ENCODE measurements around the gene GSX1. TPM values are rescaled to one million over a fixed set of nuclear protein-coding genes. Genes with fewer than 3 reads are reported as not detected.

Gene GSX1
- total RNA-seq, 1 experiment from 2014 or later = not detected

- Mint-ChIP-seq H3K27ac (ENCODE audit: low read depth, unreplicated experiment) (no peak overlapping the region), H3K4me1 (ENCODE audit: insufficient read depth, unreplicated experiment) (no peaks in the 10 kb centered on the region), H3K4me3 (ENCODE audit: unreplicated experiment) (no peak overlapping the region), H3K36me3 (ENCODE audit: insufficient read depth, unreplicated experiment) (no peaks in the 10 kb centered on the region), H3K9me3 (ENCODE audit: unreplicated experiment) (no peaks in the 10 kb centered on the region), H3K27me3 (ENCODE audit: insufficient read depth, unreplicated experiment) (peaks cover 20% of the 10 kb centered on the region)
- DNase-seq (ENCODE audit: unreplicated experiment) = no peak
- TF ChIP-seq CTCF (IDR thresholded peaks at IDR 0.05; ENCODE audit: unreplicated experiment) = no peak
- BruUV-seq (replicated peaks) = no TSS peak
- ChIA-PET CTCF (no interaction called here), POLR2A (no interaction called here)
- intact Hi-C loops (cut with micrococcal nuclease) = no loop called here
Measured at GRCh38 chr13:27751953-27752532, 40.2 kb upstream of the GSX1 start.

- no peak for DNase-seq (ENCODE audit: unreplicated experiment)
- no peak overlapping the region for H3K27ac Mint-ChIP-seq (ENCODE audit: low read depth, unreplicated experiment)
- no peaks in the 10 kb centered on the region for H3K36me3 Mint-ChIP-seq (ENCODE audit: insufficient read depth, unreplicated experiment)
- ChIA-PET POLR2A (interaction anchor here (0.7 kb wide), 1 partner anchor 55 kb away, joined by 3 read pairs; no protein-coding TSS in a partner anchor), CTCF (no interaction called here)
- no peak overlapping the region for H3K4me3 Mint-ChIP-seq (ENCODE audit: unreplicated experiment)
- no peaks in the 10 kb centered on the region for H3K4me1 Mint-ChIP-seq (ENCODE audit: insufficient read depth, unreplicated experiment)
- intact Hi-C loops (cut with micrococcal nuclease) = no loop called here
- H3K9me3 Mint-ChIP-seq (ENCODE audit: unreplicated experiment) = no peaks in the 10 kb centered on the region
- no peak for TF ChIP-seq CTCF (IDR thresholded peaks at IDR 0.05; ENCODE audit: unreplicated experiment)
- no peaks in the 10 kb centered on the region for H3K27me3 Mint-ChIP-seq (ENCODE audit: insufficient read depth, unreplicated experiment)
- no TSS peak for BruUV-seq (replicated peaks)
Measured at GRCh38 chr13:27765650-27766049, 26.6 kb upstream of the GSX1 start.

- no peaks in the 10 kb centered on the region for H3K9me3 Mint-ChIP-seq (ENCODE audit: unreplicated experiment)
- peak; percentile 45 for TF ChIP-seq CTCF (IDR thresholded peaks at IDR 0.05; ENCODE audit: unreplicated experiment)
- intact Hi-C loops (cut with micrococcal nuclease) = loop anchor here (1.0 to 10.0 kb wide), 3 partner anchors 55 to 211 kb away; no protein-coding TSS in a partner anchor
- ChIA-PET CTCF (interaction anchor here (0.6 to 8.3 kb wide), 22 partner anchors 9 to 399 kb away, joined by 3 to 118 read pairs (median 4); no protein-coding TSS in a partner anchor), POLR2A (interaction anchor here (0.8 to 1.9 kb wide), 4 partner anchors 10 to 57 kb away, joined by 4 to 6 read pairs (median 4); no protein-coding TSS in a partner anchor)
- DNase-seq (ENCODE audit: unreplicated experiment) = peak; percentile 66
- H3K4me3 Mint-ChIP-seq (ENCODE audit: unreplicated experiment) = no peak overlapping the region
- no peak overlapping the region for H3K27ac Mint-ChIP-seq (ENCODE audit: low read depth, unreplicated experiment)
- H3K27me3 Mint-ChIP-seq (ENCODE audit: insufficient read depth, unreplicated experiment) = no peaks in the 10 kb centered on the region
- no TSS peak for BruUV-seq (replicated peaks)
- H3K4me1 Mint-ChIP-seq (ENCODE audit: insufficient read depth, unreplicated experiment) = peaks cover 6% of the 10 kb centered on the region
- H3K36me3 Mint-ChIP-seq (ENCODE audit: insufficient read depth, unreplicated experiment) = no peaks in the 10 kb centered on the region
Measured at GRCh38 chr13:27770809-27771208, 21.5 kb upstream of the GSX1 start.

- BruUV-seq (replicated peaks) = no TSS peak
- ChIA-PET CTCF (interaction anchor here (0.5 to 8.3 kb wide), 8 partner anchors 11 to 397 kb away, joined by 3 to 118 read pairs (median 6); no protein-coding TSS in a partner anchor), POLR2A (interaction anchor here (0.6 to 0.8 kb wide), 2 partner anchors 94 to 99 kb away, joined by 3 read pairs; no protein-coding TSS in a partner anchor)
- no peak for DNase-seq (ENCODE audit: unreplicated experiment)
- H3K4me3 Mint-ChIP-seq (ENCODE audit: unreplicated experiment) = no peak overlapping the region
- H3K36me3 Mint-ChIP-seq (ENCODE audit: insufficient read depth, unreplicated experiment) = no peaks in the 10 kb centered on the region
- H3K4me1 Mint-ChIP-seq (ENCODE audit: insufficient read depth, unreplicated experiment) = peaks cover 6% of the 10 kb centered on the region
- peaks cover 17% of the 10 kb centered on the region for H3K27me3 Mint-ChIP-seq (ENCODE audit: insufficient read depth, unreplicated experiment)
- no peak overlapping the region for H3K27ac Mint-ChIP-seq (ENCODE audit: low read depth, unreplicated experiment)
- TF ChIP-seq CTCF (IDR thresholded peaks at IDR 0.05; ENCODE audit: unreplicated experiment) = no peak
- intact Hi-C loops (cut with micrococcal nuclease) = loop anchor here (5.0 to 10.0 kb wide), 2 partner anchors 182 to 209 kb away; no protein-coding TSS in a partner anchor
- no peaks in the 10 kb centered on the region for H3K9me3 Mint-ChIP-seq (ENCODE audit: unreplicated experiment)
Measured at GRCh38 chr13:27772651-27773425, 19.4 kb upstream of the GSX1 start.

Measured in MCF 10A (cell line).